Smooth muscle cell (in vitro differentiated cells): ENCODE measurements around the gene ZSWIM5. TPM values are rescaled to one million over a fixed set of nuclear protein-coding genes. Genes with fewer than 3 reads are reported as not detected.
"Not testable (repeated sequence)": the region's sequence is repeated elsewhere in the genome, so short reads cannot be mapped to it uniquely, and the experiment has no call there.

Source experiments
- DNase-seq: peaks from one replicate; lab custom pipeline; 2025; ENCODE audit not compliant: unreplicated experiment; lab: John Stamatoyannopoulos, UW
- H2AFZ ChIP-seq: fragments of 200-600 bp; sonication (generic); 2 replicates; pipeline ENCODE4 v1.6.0; 2016; ENCODE audit warnings: antibody characterized with exemption, low read depth, mild to moderate bottlenecking
- H3F3A ChIP-seq: fragments of 200-600 bp; sonication (generic); 2 replicates; pipeline ENCODE4 v1.6.0; 2017; ENCODE audit warnings: antibody characterized with exemption, low read depth
- H3K27ac ChIP-seq: fragments of 200-600 bp; sonication (generic); 2 replicates; pipeline ENCODE4 v1.5.1; 2016; ENCODE audit warnings: low read depth, mild to moderate bottlenecking
- H3K27me3 ChIP-seq: fragments of 200-600 bp; sonication (generic); 2 replicates; pipeline ENCODE4 v1.6.1; 2016; ENCODE audit warnings: low read depth, mild to moderate bottlenecking
- H3K36me3 ChIP-seq: fragments of 200-600 bp; sonication (generic); 2 replicates; pipeline ENCODE4 v1.5.1; 2016; ENCODE audit warnings: low read depth
- H3K4me1 ChIP-seq: fragments of 200-600 bp; sonication (generic); 2 replicates; pipeline ENCODE4 v1.5.1; 2016; ENCODE audit warnings: low read depth
- H3K4me2 ChIP-seq: fragments of 200-600 bp; sonication (generic); 2 replicates; pipeline ENCODE4 v1.6.0; 2016; ENCODE audit warnings: mild to moderate bottlenecking
- H3K4me3 ChIP-seq: fragments of 200-600 bp; sonication (generic); 2 replicates; pipeline ENCODE4 v1.5.1; 2016; ENCODE audit warnings: mild to moderate bottlenecking
- H3K79me2 ChIP-seq: fragments of 200-600 bp; sonication (generic); 2 replicates; pipeline ENCODE4 v1.6.0; 2016; ENCODE audit warnings: low read depth, mild to moderate bottlenecking
- H3K9ac ChIP-seq: fragments of 200-600 bp; sonication (generic); 2 replicates; pipeline ENCODE4 v1.6.0; 2016; ENCODE audit warnings: low read depth
- H3K9me3 ChIP-seq: fragments of 200-600 bp; sonication (generic); replicated peaks from 2 replicates; pipeline ENCODE4 v1.5.1; 2016; ENCODE audit warnings: low read depth
- H4K20me1 ChIP-seq: fragments of 200-600 bp; sonication (generic); 2 replicates; pipeline ENCODE4 v1.6.0; 2016; ENCODE audit warnings: low read depth
- CTCF ChIP-seq: fragments of 200-600 bp; sonication (generic); IDR thresholded peaks from 2 replicates; pipeline ENCODE4 v1.5.1; 2017; ENCODE audit warnings: borderline replicate concordance, mild to moderate bottlenecking, antibody characterized with exemption; ENCODE audit not compliant: insufficient read depth, poor library complexity, severe bottlenecking
- WGBS: methylation state at CpG from one replicate; pipeline ENCODE4 v1.1.7; 2016; ENCODE audit warnings: low lambda C conversion rate; 5-methylcytosine and 5-hydroxymethylcytosine counted together
- polyA plus RNA-seq: library from polyadenylated mRNA; unstranded; fragments of >200 nt; fragmentation: Nextera tagmentation; extraction: Ambion mirVana; gene quantifications from 2 replicates; pipeline ENCODE4 v1.2.1, GENCODE V29; 2016
- total RNA-seq: library from RNA; depleted of rRNA; stranded (reverse); fragments of >200 nt; gene quantifications from 2 replicates; pipeline ENCODE4 v1.2.3, GENCODE V29; 2014

The ZSWIM5 gene
- total and polyA plus RNA-seq, 2 experiments from 2014 or later, result 0.13 to 0.26 TPM

- Histone ChIP-seq H3K36me3 (no peaks in the 10 kb centered on the region), H3K27ac (no peak overlapping the region), H3K79me2 (no peaks in the 10 kb centered on the region), H2AFZ (no peak overlapping the region), H4K20me1 (no peaks in the 10 kb centered on the region), H3K4me1 (no peaks in the 10 kb centered on the region), H3K27me3 (no peaks in the 10 kb centered on the region), H3K9me3 (no peaks in the 10 kb centered on the region), H3K4me2 (no peak overlapping the region), H3K9ac (no peak overlapping the region), H3F3A (no peaks in the 10 kb centered on the region), H3K4me3 (no peak overlapping the region)
- TF ChIP-seq CTCF, result no peak
- 92% methylated on average over 3 of the region's 3 CpGs for WGBS
- no peak for DNase-seq
These were observed 93.7 kb downstream of the ZSWIM5 start for GRCh38 chr1:45112661-45113060.

- Histone ChIP-seq H3K4me2 (no peak overlapping the region), H4K20me1 (no peaks in the 10 kb centered on the region), H3K27ac (no peak overlapping the region), H3K27me3 (no peaks in the 10 kb centered on the region), H3K9ac (no peak overlapping the region), H3K79me2 (no peaks in the 10 kb centered on the region), H2AFZ (no peak overlapping the region), H3K9me3 (no peaks in the 10 kb centered on the region), H3K4me1 (no peaks in the 10 kb centered on the region), H3F3A (no peaks in the 10 kb centered on the region), H3K36me3 (no peaks in the 10 kb centered on the region), H3K4me3 (no peak overlapping the region)
- no peak for TF ChIP-seq CTCF
- no peak for DNase-seq
- WGBS, result 98% methylated on average over 2 of the region's 2 CpGs
These were observed 95.2 kb downstream of the ZSWIM5 start for GRCh38 chr1:45111239-45111638.

- Histone ChIP-seq H3K9ac (no peak overlapping the region), H3K27ac (no peak overlapping the region), H3K79me2 (no peaks in the 10 kb centered on the region), H3K27me3 (no peaks in the 10 kb centered on the region), H3K9me3 (no peaks in the 10 kb centered on the region), H3K4me2 (no peak overlapping the region), H2AFZ (no peak overlapping the region), H3K4me3 (no peak overlapping the region), H3K36me3 (no peaks in the 10 kb centered on the region), H3F3A (no peaks in the 10 kb centered on the region), H4K20me1 (no peaks in the 10 kb centered on the region), H3K4me1 (no peaks in the 10 kb centered on the region)
- TF ChIP-seq CTCF, result no peak
- 87% methylated on average over 3 of the region's 3 CpGs for WGBS
- DNase-seq, result no peak
These were observed 98.6 kb downstream of the ZSWIM5 start for GRCh38 chr1:45107782-45108181.

GRCh38 chr1:45106864-45107263 lies 99.5 kb downstream of the ZSWIM5 start:
- not testable (repeated sequence) for H3K79me2 ChIP-seq, H3F3A ChIP-seq, H3K4me2 ChIP-seq, H3K4me3 ChIP-seq, H2AFZ ChIP-seq, H3K9ac ChIP-seq, H3K27me3 ChIP-seq, H3K27ac ChIP-seq, H3K36me3 ChIP-seq, H3K9me3 ChIP-seq, DNase-seq, H3K4me1 ChIP-seq, H4K20me1 ChIP-seq
- 84% methylated on average over 6 of the region's 6 CpGs for WGBS

- H3F3A ChIP-seq, H2AFZ ChIP-seq, H3K4me2 ChIP-seq, H3K36me3 ChIP-seq, H3K4me3 ChIP-seq, H3K9me3 ChIP-seq, H3K27ac ChIP-seq, H3K79me2 ChIP-seq, H3K4me1 ChIP-seq, DNase-seq, H3K27me3 ChIP-seq, H3K9ac ChIP-seq, H4K20me1 ChIP-seq: not testable (repeated sequence)
- WGBS, result 98% methylated on average over 30 of the region's 31 CpGs
These were observed 100.3 kb downstream of the ZSWIM5 start for GRCh38 chr1:45106156-45106545.

- WGBS, result 96% methylated on average over 33 of the region's 43 CpGs
- H3K27ac ChIP-seq, result not testable (repeated sequence)
These were observed 100.8 kb downstream of the ZSWIM5 start for GRCh38 chr1:45105486-45106155.

More at GRCh38 chr1:45105486-45106155, 100.8 kb downstream of the ZSWIM5 start:
- DNase-seq, H4K20me1 ChIP-seq, H3K27me3 ChIP-seq, H3K9ac ChIP-seq, H3K4me2 ChIP-seq, H3K79me2 ChIP-seq, H2AFZ ChIP-seq, H3F3A ChIP-seq, H3K4me3 ChIP-seq, H3K36me3 ChIP-seq, H3K4me1 ChIP-seq, H3K9me3 ChIP-seq: not testable (repeated sequence)
